ENCODE results near the gene CADM1. TPM values are rescaled to one million over a fixed set of nuclear protein-coding genes. Genes with fewer than 3 reads are reported as not detected.

Gene CADM1
- total and polyA plus RNA-seq, 7 donors, result 0.69 to 25.2 (median 15.6) TPM

DNA sequence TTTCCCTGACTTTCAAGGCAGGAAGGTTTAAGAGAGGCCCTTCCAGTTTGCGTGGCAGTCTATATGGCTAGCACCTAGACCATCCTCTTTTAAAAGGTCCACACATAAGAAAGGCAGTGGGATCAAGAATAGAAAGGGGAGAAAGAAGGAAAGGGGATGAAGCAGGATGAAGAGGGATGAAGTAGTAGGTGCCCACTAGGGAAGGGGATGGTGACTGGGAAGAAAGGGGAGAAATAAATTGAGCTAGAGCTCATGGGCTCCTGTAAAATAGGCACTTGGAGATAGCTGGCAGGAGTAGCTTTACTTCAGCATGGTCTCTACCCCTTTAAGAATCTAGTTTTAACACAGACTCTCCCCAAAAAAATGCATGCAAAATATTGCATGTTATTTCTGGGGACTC, 41.5 kb downstream of the CADM1 start:
- intact Hi-C loops (cut with DNase I), result no loop called here

DNA sequence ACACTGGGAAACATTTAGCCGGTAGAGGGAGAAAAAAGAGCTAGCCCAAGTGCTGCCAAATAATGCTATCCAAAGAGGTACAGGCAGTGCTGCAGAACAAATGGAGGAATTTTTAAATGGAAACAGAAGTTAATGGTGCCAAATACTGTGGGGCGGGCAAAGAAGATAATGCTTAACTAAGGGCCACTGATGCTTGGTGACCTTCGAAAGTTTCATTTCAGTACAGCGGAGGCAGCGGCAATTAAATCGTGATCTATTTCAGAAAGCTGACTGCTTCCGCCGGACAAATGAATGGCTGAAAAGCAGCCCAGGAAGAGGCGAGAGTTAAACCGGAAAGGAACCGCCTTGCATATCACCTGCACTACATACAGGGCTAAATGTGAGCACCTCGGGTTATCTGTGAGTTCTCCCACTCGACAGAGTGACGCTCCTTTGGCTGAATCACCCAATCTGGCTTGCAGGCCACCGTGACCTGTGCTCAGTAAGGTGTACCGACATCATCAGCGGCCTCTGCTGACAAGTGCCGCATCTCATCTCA, 42.1 kb downstream of the CADM1 start:
- H3K27ac ChIP-seq, result no peak overlapping the region
- intact Hi-C loops (cut with DNase I), result no loop called here
- no peaks in the 10 kb centered on the region for H3K4me1 ChIP-seq
- WGBS, 2 donors, result 87 to 95% methylated on average over 18 of the region's 18 CpGs
- TF ChIP-seq EP300 (IDR thresholded peaks at IDR 0.05) (no peak), POLR2A (IDR thresholded peaks at IDR 0.05) (no peak), POLR2AphosphoS5 (IDR thresholded peaks at IDR 0.05) (no peak)
- TF ChIP-seq, protein P1, sequence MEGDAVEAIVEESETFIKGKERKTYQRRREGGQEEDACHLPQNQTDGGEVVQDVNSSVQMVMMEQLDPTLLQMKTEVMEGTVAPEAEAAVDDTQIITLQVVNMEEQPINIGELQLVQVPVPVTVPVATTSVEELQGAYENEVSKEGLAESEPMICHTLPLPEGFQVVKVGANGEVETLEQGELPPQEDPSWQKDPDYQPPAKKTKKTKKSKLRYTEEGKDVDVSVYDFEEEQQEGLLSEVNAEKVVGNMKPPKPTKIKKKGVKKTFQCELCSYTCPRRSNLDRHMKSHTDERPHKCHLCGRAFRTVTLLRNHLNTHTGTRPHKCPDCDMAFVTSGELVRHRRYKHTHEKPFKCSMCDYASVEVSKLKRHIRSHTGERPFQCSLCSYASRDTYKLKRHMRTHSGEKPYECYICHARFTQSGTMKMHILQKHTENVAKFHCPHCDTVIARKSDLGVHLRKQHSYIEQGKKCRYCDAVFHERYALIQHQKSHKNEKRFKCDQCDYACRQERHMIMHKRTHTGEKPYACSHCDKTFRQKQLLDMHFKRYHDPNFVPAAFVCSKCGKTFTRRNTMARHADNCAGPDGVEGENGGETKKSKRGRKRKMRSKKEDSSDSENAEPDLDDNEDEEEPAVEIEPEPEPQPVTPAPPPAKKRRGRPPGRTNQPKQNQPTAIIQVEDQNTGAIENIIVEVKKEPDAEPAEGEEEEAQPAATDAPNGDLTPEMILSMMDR (IDR thresholded peaks at IDR 0.05), result no peak
- no peak overlapping the region for H3K4me3 ChIP-seq
- no peaks in the 10 kb centered on the region for H3K36me3 ChIP-seq
- H3K27me3 ChIP-seq, result no peaks in the 10 kb centered on the region
- DNase-seq, result no peak
- H3K9me3 ChIP-seq, result no peaks in the 10 kb centered on the region

More for the DNA sequence above, 41.5 kb downstream of the CADM1 start:
- Histone ChIP-seq H3K4me1 (no peaks in the 10 kb centered on the region), H3K27ac (no peak overlapping the region), H3K27me3 (no peaks in the 10 kb centered on the region), H3K36me3 (no peaks in the 10 kb centered on the region), H3K9me3 (no peaks in the 10 kb centered on the region), H3K4me3 (no peak overlapping the region)
- DNase-seq, result no peak
- WGBS, 2 donors, result 88 to 91% methylated on average over 1 of the region's 1 CpG
- TF ChIP-seq, protein P1 (IDR thresholded peaks at IDR 0.05), result no peak
- no peak for TF ChIP-seq EP300 (IDR thresholded peaks at IDR 0.05)
- no peak for TF ChIP-seq POLR2AphosphoS5 (IDR thresholded peaks at IDR 0.05)
- no peak for TF ChIP-seq POLR2A (IDR thresholded peaks at IDR 0.05)

DNA sequence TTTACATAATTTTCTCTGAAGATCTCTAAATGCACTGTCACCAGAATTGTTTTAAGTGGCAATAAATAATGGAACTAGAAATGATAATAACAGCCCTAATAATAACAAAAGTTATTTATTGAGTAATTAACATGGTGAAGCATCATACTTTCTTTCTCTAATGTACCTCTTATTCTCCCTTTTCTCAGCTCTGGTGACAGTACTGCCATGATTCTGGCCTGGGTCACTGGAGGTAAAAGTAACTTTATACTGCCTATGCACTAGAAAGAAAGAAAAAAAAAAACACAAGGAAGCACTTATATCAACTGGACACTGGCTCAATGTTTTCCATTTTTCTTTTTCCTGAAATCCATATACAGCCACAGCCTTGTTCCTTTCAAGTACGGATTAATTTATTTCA, 43.7 kb downstream of the CADM1 start:
- intact Hi-C loops (cut with DNase I), result no loop called here
- no peak overlapping the region for H3K27ac ChIP-seq
- DNase-seq, result no peak
- no peak overlapping the region for H3K4me3 ChIP-seq
- 91 to 98% methylated on average over 1 of the region's 1 CpG for WGBS, 2 donors
- H3K4me1 ChIP-seq, result no peaks in the 10 kb centered on the region
- no peaks in the 10 kb centered on the region for H3K9me3 ChIP-seq
- no peaks in the 10 kb centered on the region for H3K27me3 ChIP-seq
- TF ChIP-seq POLR2A (IDR thresholded peaks at IDR 0.05) (no peak), POLR2AphosphoS5 (IDR thresholded peaks at IDR 0.05) (no peak), EP300 (IDR thresholded peaks at IDR 0.05) (no peak)
- TF ChIP-seq, protein P1 (IDR thresholded peaks at IDR 0.05), result no peak
- H3K36me3 ChIP-seq, result no peaks in the 10 kb centered on the region

DNA sequence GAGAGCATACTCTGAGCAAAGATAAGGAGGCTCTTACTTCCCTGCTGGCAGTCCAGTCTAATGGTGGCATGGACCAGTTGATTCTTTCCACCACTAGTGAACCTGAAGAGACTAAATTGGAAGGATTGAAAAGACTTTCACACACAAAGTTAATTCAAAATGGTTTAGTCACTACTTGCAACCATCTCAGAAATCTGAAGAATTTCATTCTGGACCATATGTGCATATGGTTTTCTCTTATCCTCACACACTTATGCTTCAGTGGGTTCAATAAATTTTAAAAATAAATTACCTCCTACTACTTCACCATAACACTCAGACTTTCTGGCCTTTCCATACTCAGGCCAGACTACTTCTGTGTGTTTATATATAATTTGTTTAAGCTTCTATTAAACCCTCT, 44.7 kb downstream of the CADM1 start:
- no peak for TF ChIP-seq POLR2A (IDR thresholded peaks at IDR 0.05)

DNA sequence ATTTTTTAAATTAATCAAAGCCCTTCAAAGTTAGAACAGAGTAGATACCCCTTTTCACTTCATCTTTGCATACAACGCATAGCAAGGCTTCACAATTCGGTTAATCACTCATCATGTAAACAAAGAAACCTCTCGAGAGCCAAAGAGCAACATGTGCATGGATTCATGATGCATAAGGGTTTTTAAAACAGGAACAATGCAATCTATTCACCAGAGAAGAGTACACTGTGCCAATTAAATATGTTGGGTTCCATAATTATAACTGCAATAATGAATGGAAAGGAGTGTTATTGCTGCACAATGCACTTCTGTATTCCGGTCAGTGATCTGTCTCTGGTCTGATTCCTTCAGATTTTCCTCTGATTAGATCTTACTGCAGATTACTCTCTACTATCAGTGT, 45.3 kb downstream of the CADM1 start:
- Histone ChIP-seq H3K9me3 (no peaks in the 10 kb centered on the region), H3K4me3 (no peak overlapping the region), H3K27ac (no peak overlapping the region), H3K36me3 (no peaks in the 10 kb centered on the region), H3K27me3 (no peaks in the 10 kb centered on the region), H3K4me1 (no peaks in the 10 kb centered on the region)
- TF ChIP-seq, protein P1 (IDR thresholded peaks at IDR 0.05), result no peak
- no peak for TF ChIP-seq POLR2AphosphoS5 (IDR thresholded peaks at IDR 0.05)
- no peak for TF ChIP-seq POLR2A (IDR thresholded peaks at IDR 0.05)
- TF ChIP-seq EP300 (IDR thresholded peaks at IDR 0.05), result no peak
- no peak for DNase-seq
- intact Hi-C loops (cut with DNase I), result no loop called here
- WGBS, 2 donors, result 19 to 71% methylated on average over 4 of the region's 4 CpGs

More for the DNA sequence above, 44.7 kb downstream of the CADM1 start:
- intact Hi-C loops (cut with DNase I), result no loop called here
- no peak overlapping the region for H3K27ac ChIP-seq
- H3K27me3 ChIP-seq, result no peaks in the 10 kb centered on the region
- H3K4me1 ChIP-seq, result no peaks in the 10 kb centered on the region
- no peak for DNase-seq
- H3K36me3 ChIP-seq, result no peaks in the 10 kb centered on the region
- no peaks in the 10 kb centered on the region for H3K9me3 ChIP-seq
- no peak overlapping the region for H3K4me3 ChIP-seq
